Measurements from ENCODE around the gene CDC42BPB. TPM values are rescaled to one million over a fixed set of nuclear protein-coding genes. Genes with fewer than 3 reads are reported as not detected.

CDC42BPB gene
- total and polyA plus RNA-seq, 2 of the 4 experiments (the other 2 are of a cell fraction), result 49.1 to 81.4 TPM

- dilution Hi-C loops (cut with HindIII; ENCODE audit: low sequenced_read_pairs, unreplicated experiment), result no loop called here
- no peaks in the 10 kb centered on the region for H3K9me1 ChIP-seq (ENCODE audit: insufficient read depth, low read length)
- no peak overlapping the region for H3K9ac ChIP-seq (ENCODE audit: low read depth, low read length)
- no peak overlapping the region for H2BK5ac ChIP-seq (ENCODE audit: low read depth, low read length, poor library complexity, severe bottlenecking)
- in situ Hi-C loops (cut with MboI; ENCODE audit: low sequenced_read_pairs), result loop anchor here (10.0 kb wide), 2 partner anchors 142 to 222 kb away; partner anchors contain the start of gene TRAF3
- H2BK15ac ChIP-seq (ENCODE audit: low read depth, low read length), result no peak overlapping the region
- ATAC-seq (ENCODE audit: low read depth), result no peak
- no peaks in the 10 kb centered on the region; the same call in 1 of the 2 replicates for H4K20me1 ChIP-seq (ENCODE audit: insufficient read depth, low read length)
- TF ChIP-seq USF2 (IDR thresholded peaks at IDR 0.05; ENCODE audit: low read depth, low read length) (no peak), SMC3 (IDR thresholded peaks at IDR 0.05; ENCODE audit: low read depth, low read length) (no peak), BHLHE40 (IDR thresholded peaks at IDR 0.05; ENCODE audit: low read depth, low read length) (no peak), CHD1 (IDR thresholded peaks at IDR 0.05; ENCODE audit: low read depth, low read length) (no peak), MXI1 (IDR thresholded peaks at IDR 0.05; ENCODE audit: borderline replicate concordance, low read depth, low read length) (no peak), RFX5 (IDR thresholded peaks at IDR 0.05; ENCODE audit: low read depth, low read length) (no peak), MAZ (IDR thresholded peaks at IDR 0.05; ENCODE audit: borderline replicate concordance, low read depth, low read length) (no peak), CEBPB (IDR thresholded peaks at IDR 0.05; ENCODE audit: low read depth, low read length) (no peak), MAFK (IDR thresholded peaks at IDR 0.05; ENCODE audit: low read depth, low read length) (no peak), ELK1 (IDR thresholded peaks at IDR 0.05; ENCODE audit: borderline replicate concordance, low read depth, low read length) (no peak), RCOR1 (IDR thresholded peaks at IDR 0.05; ENCODE audit: insufficient replicate concordance, low read length) (no peak), NFE2L2 (IDR thresholded peaks at IDR 0.05; ENCODE audit: low read depth, low read length) (no peak)
- no peak overlapping the region for H2BK120ac ChIP-seq (ENCODE audit: low read depth, low read length)
- H3K23ac ChIP-seq (ENCODE audit: low read depth, low read length), result no peak overlapping the region
- H4K91ac ChIP-seq (ENCODE audit: insufficient read depth, low read depth, low read length), result no peak overlapping the region
- no peaks in the 10 kb centered on the region for H3K36me3 ChIP-seq (ENCODE audit: control insufficient read depth, insufficient read depth, low read length)
- WGBS, 2 experiments (ENCODE audit: extremely low coverage in 2 of 2, insufficient read length in 1 of 2), result 83% methylated on average over 7 of the region's 18 CpGs; no CpG with 5 or more reads in 1 of the 2 experiments
- H3K27me3 ChIP-seq (ENCODE audit: control insufficient read depth, insufficient read depth, low read length), result no peaks in the 10 kb centered on the region
- H4K8ac ChIP-seq (ENCODE audit: low read depth in 2 of 2, low read length in 2 of 2), result no peak overlapping the region
- H3K4me3 ChIP-seq (ENCODE audit: insufficient read depth, low read depth, low read length), result no peak overlapping the region
- H3K4ac ChIP-seq (ENCODE audit: low read depth, low read length), result no peak overlapping the region
- H4K5ac ChIP-seq (ENCODE audit: low read depth, low read length), result no peak overlapping the region
- intact Hi-C loops (cut with micrococcal nuclease), result loop anchor here (1.0 to 10.0 kb wide), 4 partner anchors 222 to 478 kb away; partner anchors contain the start of gene RCOR1
- POLR2A ChIA-PET (ENCODE audit: unreplicated experiment), result no interaction called here
- H2AFZ ChIP-seq (replicated peaks; ENCODE audit: low read length, poor library complexity), result no peak overlapping the region
- CTCF ChIA-PET, result no interaction called here
- H2AK9ac ChIP-seq (replicated peaks; ENCODE audit: low read depth, low read length, poor library complexity), result no peak overlapping the region
- H3K14ac ChIP-seq (replicated peaks; ENCODE audit: low read depth, low read length), result no peak overlapping the region
- no peaks in the 10 kb centered on the region for H3K9me3 ChIP-seq (ENCODE audit: control insufficient read depth, insufficient read depth, low read length)
- H2BK20ac ChIP-seq (ENCODE audit: low read depth, low read length), result no peak overlapping the region
- no peaks in the 10 kb centered on the region for H3K4me1 ChIP-seq (ENCODE audit: control insufficient read depth, insufficient read depth, low read length)
- no peak for DNase-seq
- H2AK5ac ChIP-seq (ENCODE audit: low read depth, low read length), result no peak overlapping the region
- no peak overlapping the region for H3K56ac ChIP-seq (ENCODE audit: extremely low read depth, insufficient read depth, low read length)
- no peaks in the 10 kb centered on the region for H3K79me1 ChIP-seq (ENCODE audit: low read depth in 1 of 2, low read length in 2 of 2)
- BruUV-seq (replicated peaks), result no TSS peak
- no peak overlapping the region for H3K27ac ChIP-seq (ENCODE audit: insufficient read depth, low read length)
- H3K18ac ChIP-seq (ENCODE audit: low read depth, low read length), result no peak overlapping the region
- H3K4me2 ChIP-seq (ENCODE audit: low read depth, low read length), result no peak overlapping the region
Measured at GRCh38 chr14:102916347-102917055, 140.8 kb downstream of the CDC42BPB start.
